Activated CD4-positive, alpha-beta memory T cell treated with anti-CD3 and anti-CD28 coated beads, Interleukin-2, amount 10 ng/mL, durations not matched to agents 7 days and 5 days (primary cell): ENCODE measurements around the gene WNT10A. TPM values are rescaled to one million over a fixed set of nuclear protein-coding genes. Genes with fewer than 3 reads are reported as not detected.

Experiments
- CTCF ChIA-PET: fragments of 350-600 bp; sonication (Branson Sonifier 250); formaldehyde crosslinking; loops from one replicate; lab custom pipeline; 2021; ENCODE audit warnings: antibody characterized with exemption, inconsistent platforms; lab: Charles Lee
- POLR2A ChIA-PET: fragments of 350-600 bp; sonication (Branson Sonifier 250); formaldehyde crosslinking; loops from one replicate; lab custom pipeline; 2021; ENCODE audit warnings: antibody characterized with exemption; lab: Charles Lee
- DNase-seq: peaks from one replicate; pipeline ENCODE4 v3.0.0-alpha.2; 2020
- H3K27ac Mint-ChIP-seq: one replicate; pipeline ENCODE4 v1.8.0; 2021; ENCODE audit warnings: mild to moderate bottlenecking, mixed read lengths
- H3K27me3 Mint-ChIP-seq: one replicate; pipeline ENCODE4 v1.8.0; 2021; ENCODE audit warnings: mixed read lengths
- H3K36me3 Mint-ChIP-seq: one replicate; pipeline ENCODE4 v1.8.0; 2021; ENCODE audit warnings: low read depth, mixed read lengths
- H3K4me1 Mint-ChIP-seq: one replicate; pipeline ENCODE4 v1.8.0; 2021; ENCODE audit warnings: mixed read lengths
- H3K4me3 Mint-ChIP-seq: one replicate; pipeline ENCODE4 v1.8.0; 2021; ENCODE audit warnings: mild to moderate bottlenecking, mixed read lengths
- H3K9me3 Mint-ChIP-seq: one replicate; pipeline ENCODE4 v1.8.0; 2021; ENCODE audit warnings: mixed read lengths
- total RNA-seq, 2 experiments: library from RNA; stranded (reverse); gene quantifications; one replicate each; pipeline ENCODE4 v1.2.3, GENCODE V29; 2021

The WNT10A gene
- total RNA-seq, 2 experiments from 2014 or later: 0.70 to 1.4 TPM

GRCh38 chr2:218850796-218851195, 29.9 kb upstream of the WNT10A start:
- no peak for DNase-seq
- Mint-ChIP-seq H3K4me1 (no peaks in the 10 kb centered on the region), H3K4me3 (no peak overlapping the region), H3K27ac (no peak overlapping the region), H3K27me3 (peaks cover 33% of the 10 kb centered on the region), H3K36me3 (no peaks in the 10 kb centered on the region), H3K9me3 (no peaks in the 10 kb centered on the region)
- POLR2A ChIA-PET: no interaction called here
- CTCF ChIA-PET: interaction anchor here (0.8 to 3.2 kb wide), 8 partner anchors 47 to 192 kb away, joined by 3 to 39 read pairs (median 4); partner anchors contain the start of genes BCS1L and ZNF142

DNA sequence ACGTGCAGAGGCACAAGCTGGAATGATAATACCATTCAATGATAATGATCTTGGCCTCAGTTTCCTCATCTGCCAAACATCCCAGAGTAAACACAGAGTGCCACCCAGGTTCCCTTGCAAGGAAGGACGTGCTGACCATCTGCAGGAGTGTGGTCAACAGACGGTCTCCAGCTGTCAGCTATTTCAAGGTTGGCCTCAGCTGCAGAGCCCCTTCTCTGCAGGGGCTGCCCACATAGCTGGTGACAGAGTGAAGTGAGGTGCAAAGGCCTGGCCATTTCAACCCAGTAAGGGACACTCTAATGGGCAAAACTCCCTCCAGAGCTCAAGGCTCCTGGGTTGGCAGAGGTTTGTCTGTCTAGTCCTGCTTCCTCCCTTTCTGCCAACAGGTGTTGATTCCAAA, 29.4 kb upstream of the WNT10A start:
- H3K36me3 Mint-ChIP-seq: no peaks in the 10 kb centered on the region
- peaks cover 38% of the 10 kb centered on the region for H3K27me3 Mint-ChIP-seq
- ChIA-PET POLR2A (interaction anchor here (0.6 kb wide), 1 partner anchor 253 kb away, joined by 3 read pairs; no protein-coding TSS in a partner anchor), CTCF (interaction anchor here (0.9 to 3.2 kb wide), 5 partner anchors 47 to 192 kb away, joined by 4 to 39 read pairs (median 7); partner anchors contain the start of genes BCS1L and ZNF142)
- no peak for DNase-seq
- H3K4me3 Mint-ChIP-seq: no peak overlapping the region
- H3K4me1 Mint-ChIP-seq: no peaks in the 10 kb centered on the region
- no peak overlapping the region for H3K27ac Mint-ChIP-seq
- H3K9me3 Mint-ChIP-seq: no peaks in the 10 kb centered on the region

- Mint-ChIP-seq H3K27me3 (peaks cover 55% of the 10 kb centered on the region), H3K36me3 (no peaks in the 10 kb centered on the region), H3K4me3 (no peak overlapping the region), H3K9me3 (no peaks in the 10 kb centered on the region), H3K4me1 (no peaks in the 10 kb centered on the region), H3K27ac (no peak overlapping the region)
- ChIA-PET POLR2A (interaction anchor here (1.5 kb wide), 1 partner anchor 45 kb away, joined by 5 read pairs; no protein-coding TSS in a partner anchor), CTCF (interaction anchor here (0.6 to 3.2 kb wide), 14 partner anchors 10 to 306 kb away, joined by 3 to 39 read pairs (median 4); partner anchors contain the start of genes BCS1L and ZNF142)
- DNase-seq: peak; percentile 65
These were observed 27.6 kb upstream of the WNT10A start for GRCh38 chr2:218852911-218853667.

DNA sequence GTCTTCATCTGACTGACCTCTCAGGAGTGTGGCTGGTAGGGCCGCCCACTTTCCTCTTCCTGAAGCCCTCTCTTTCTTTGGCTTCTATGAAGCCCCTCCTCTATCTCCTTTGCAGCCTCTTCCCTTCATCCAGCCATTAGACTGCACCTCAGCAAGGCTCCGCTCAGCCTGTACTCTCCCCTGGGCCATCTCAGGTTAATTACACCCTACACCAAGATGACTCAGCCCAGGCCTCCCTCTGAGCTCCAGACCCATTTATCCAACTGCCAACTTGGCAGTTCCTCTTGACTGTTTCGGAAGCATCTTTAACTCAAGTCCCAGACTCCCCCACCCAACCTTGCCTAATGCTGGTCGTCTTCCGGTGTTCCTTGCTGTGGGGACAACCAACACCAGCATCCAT, 26.9 kb upstream of the WNT10A start:
- CTCF ChIA-PET: interaction anchor here (0.6 to 3.0 kb wide), 3 partner anchors 9 to 123 kb away, joined by 3 to 16 read pairs (median 4); no protein-coding TSS in a partner anchor
- DNase-seq: no peak
- H3K27ac Mint-ChIP-seq: no peak overlapping the region
- H3K9me3 Mint-ChIP-seq: no peaks in the 10 kb centered on the region
- H3K36me3 Mint-ChIP-seq: no peaks in the 10 kb centered on the region
- POLR2A ChIA-PET: interaction anchor here (1.5 kb wide), 1 partner anchor 44 kb away, joined by 5 read pairs; no protein-coding TSS in a partner anchor
- H3K27me3 Mint-ChIP-seq: peaks cover 62% of the 10 kb centered on the region
- no peak overlapping the region for H3K4me3 Mint-ChIP-seq
- H3K4me1 Mint-ChIP-seq: no peaks in the 10 kb centered on the region

DNA sequence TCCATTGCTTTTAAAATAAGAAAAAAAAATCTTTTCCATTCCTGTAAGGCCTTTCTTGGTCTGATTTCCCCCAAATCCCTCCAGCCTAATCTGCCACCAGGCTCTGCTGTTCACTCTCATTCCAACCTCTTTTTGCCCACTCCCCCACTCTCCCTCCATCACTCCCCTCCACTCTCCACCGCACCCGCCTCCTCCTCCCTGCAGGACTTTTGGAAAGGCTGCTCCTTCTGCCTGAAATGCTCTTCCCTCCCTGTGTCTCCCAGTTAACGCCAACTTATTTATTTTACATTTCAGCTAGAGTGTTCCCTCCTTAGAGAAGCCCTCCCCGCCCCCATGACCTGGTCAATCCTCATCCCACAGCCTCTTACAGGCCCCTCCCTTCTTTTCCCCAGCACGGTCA, 25.8 kb upstream of the WNT10A start:
- ChIA-PET POLR2A (no interaction called here), CTCF (interaction anchor here (0.8 to 3.0 kb wide), 3 partner anchors 22 to 127 kb away, joined by 3 to 16 read pairs (median 3); no protein-coding TSS in a partner anchor)
- Mint-ChIP-seq H3K36me3 (no peaks in the 10 kb centered on the region), H3K4me1 (no peaks in the 10 kb centered on the region), H3K4me3 (no peak overlapping the region), H3K27ac (no peak overlapping the region), H3K9me3 (no peaks in the 10 kb centered on the region), H3K27me3 (peaks cover 67% of the 10 kb centered on the region)
- DNase-seq: no peak

DNA sequence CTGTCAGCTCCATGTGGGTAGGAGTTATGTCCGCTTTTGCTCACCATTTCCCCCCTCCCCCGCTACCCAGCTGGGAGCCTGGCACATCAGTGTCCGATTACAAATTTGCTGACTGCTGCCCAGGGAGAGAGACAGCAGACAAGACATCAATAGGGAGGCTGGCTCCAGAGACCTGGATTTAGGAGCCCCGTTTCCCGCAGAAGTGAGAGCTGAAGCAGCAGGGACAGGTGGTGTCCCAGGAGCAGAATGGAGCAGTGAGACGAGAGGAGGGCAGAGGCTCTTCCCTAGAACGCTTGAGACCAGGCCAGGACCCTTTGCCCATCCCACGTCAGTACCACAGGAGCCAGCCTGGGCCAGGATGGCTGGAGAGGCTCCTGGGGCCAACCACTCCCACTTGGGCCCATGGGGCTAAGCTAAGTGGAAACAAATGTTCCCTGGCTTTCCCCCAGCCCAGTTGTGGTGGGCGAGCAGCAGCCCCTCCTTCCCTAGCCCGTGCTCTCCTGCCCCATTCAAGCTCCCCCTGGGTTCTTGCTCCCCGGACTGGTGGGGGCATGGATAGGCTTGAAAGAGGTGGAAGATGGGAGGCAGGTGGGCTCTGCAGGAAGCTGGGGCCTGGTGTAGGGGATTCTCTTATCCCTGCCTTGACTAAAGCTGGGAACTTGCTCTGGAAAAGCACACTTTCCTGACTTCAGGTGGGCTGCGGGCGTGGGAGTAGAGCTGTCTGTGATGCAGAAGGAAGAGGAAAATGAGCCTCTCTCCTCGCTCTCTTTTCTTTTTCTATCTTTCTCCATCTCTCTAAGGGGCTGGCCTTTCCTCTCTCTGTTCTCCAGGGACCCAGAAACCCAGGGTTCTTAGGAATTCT, 25.1 kb upstream of the WNT10A start:
- no peak for DNase-seq
- ChIA-PET CTCF (interaction anchor here (0.8 to 3.0 kb wide), 2 partner anchors 21 to 42 kb away, joined by 3 to 16 read pairs; no protein-coding TSS in a partner anchor), POLR2A (no interaction called here)
- Mint-ChIP-seq H3K4me3 (no peak overlapping the region), H3K9me3 (no peaks in the 10 kb centered on the region), H3K27ac (no peak overlapping the region), H3K27me3 (peaks cover 74% of the 10 kb centered on the region), H3K4me1 (peaks cover 5% of the 10 kb centered on the region), H3K36me3 (no peaks in the 10 kb centered on the region)

- Mint-ChIP-seq H3K36me3 (no peaks in the 10 kb centered on the region), H3K27ac (no peak overlapping the region), H3K4me3 (no peak overlapping the region), H3K4me1 (peaks cover 5% of the 10 kb centered on the region), H3K9me3 (no peaks in the 10 kb centered on the region), H3K27me3 (peaks cover 80% of the 10 kb centered on the region)
- DNase-seq: no peak
- POLR2A ChIA-PET: no interaction called here
- CTCF ChIA-PET: no interaction called here
These were observed 24.3 kb upstream of the WNT10A start for GRCh38 chr2:218856167-218856895.

- Mint-ChIP-seq H3K27ac (no peak overlapping the region), H3K4me1 (peaks cover 5% of the 10 kb centered on the region), H3K9me3 (no peaks in the 10 kb centered on the region), H3K27me3 (peaks cover 85% of the 10 kb centered on the region), H3K36me3 (no peaks in the 10 kb centered on the region), H3K4me3 (no peak overlapping the region)
- ChIA-PET CTCF (interaction anchor here (0.7 kb wide), 1 partner anchor 9 kb away, joined by 3 read pairs; no protein-coding TSS in a partner anchor), POLR2A (no interaction called here)
- no peak for DNase-seq
These were observed 23.8 kb upstream of the WNT10A start for GRCh38 chr2:218856896-218857243.

- Mint-ChIP-seq H3K27me3 (peaks cover 88% of the 10 kb centered on the region), H3K4me3 (no peak overlapping the region), H3K36me3 (no peaks in the 10 kb centered on the region), H3K27ac (no peak overlapping the region), H3K9me3 (no peaks in the 10 kb centered on the region), H3K4me1 (peaks cover 5% of the 10 kb centered on the region)
- CTCF ChIA-PET: interaction anchor here (0.7 to 1.4 kb wide), 3 partner anchors 9 to 41 kb away, joined by 3 to 8 read pairs (median 6); no protein-coding TSS in a partner anchor
- POLR2A ChIA-PET: no interaction called here
- no peak for DNase-seq
These were observed 23.1 kb upstream of the WNT10A start for GRCh38 chr2:218857371-218858137.

DNA sequence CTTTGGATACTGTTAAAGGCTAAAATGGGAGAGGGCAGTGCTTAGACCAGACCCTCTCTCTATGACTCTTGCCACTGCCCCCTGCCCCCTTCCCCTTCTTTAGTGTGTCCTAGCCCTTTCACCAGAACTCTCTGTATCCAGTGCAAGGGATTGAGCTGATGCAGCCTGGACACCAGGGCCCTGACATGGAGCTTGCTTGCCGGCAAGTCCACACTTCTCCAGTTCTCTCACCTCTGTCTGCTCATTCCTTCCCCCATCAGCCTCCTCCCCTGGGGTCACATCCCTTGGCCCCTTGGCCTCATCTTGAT, 22.6 kb upstream of the WNT10A start:
- Mint-ChIP-seq H3K27me3 (peaks cover 86% of the 10 kb centered on the region), H3K4me1 (peaks cover 5% of the 10 kb centered on the region), H3K4me3 (no peak overlapping the region), H3K36me3 (no peaks in the 10 kb centered on the region), H3K9me3 (no peaks in the 10 kb centered on the region), H3K27ac (no peak overlapping the region)
- ChIA-PET POLR2A (no interaction called here), CTCF (interaction anchor here (0.9 to 1.4 kb wide), 3 partner anchors 10 to 40 kb away, joined by 4 to 8 read pairs (median 6); no protein-coding TSS in a partner anchor)
- DNase-seq: no peak

DNA sequence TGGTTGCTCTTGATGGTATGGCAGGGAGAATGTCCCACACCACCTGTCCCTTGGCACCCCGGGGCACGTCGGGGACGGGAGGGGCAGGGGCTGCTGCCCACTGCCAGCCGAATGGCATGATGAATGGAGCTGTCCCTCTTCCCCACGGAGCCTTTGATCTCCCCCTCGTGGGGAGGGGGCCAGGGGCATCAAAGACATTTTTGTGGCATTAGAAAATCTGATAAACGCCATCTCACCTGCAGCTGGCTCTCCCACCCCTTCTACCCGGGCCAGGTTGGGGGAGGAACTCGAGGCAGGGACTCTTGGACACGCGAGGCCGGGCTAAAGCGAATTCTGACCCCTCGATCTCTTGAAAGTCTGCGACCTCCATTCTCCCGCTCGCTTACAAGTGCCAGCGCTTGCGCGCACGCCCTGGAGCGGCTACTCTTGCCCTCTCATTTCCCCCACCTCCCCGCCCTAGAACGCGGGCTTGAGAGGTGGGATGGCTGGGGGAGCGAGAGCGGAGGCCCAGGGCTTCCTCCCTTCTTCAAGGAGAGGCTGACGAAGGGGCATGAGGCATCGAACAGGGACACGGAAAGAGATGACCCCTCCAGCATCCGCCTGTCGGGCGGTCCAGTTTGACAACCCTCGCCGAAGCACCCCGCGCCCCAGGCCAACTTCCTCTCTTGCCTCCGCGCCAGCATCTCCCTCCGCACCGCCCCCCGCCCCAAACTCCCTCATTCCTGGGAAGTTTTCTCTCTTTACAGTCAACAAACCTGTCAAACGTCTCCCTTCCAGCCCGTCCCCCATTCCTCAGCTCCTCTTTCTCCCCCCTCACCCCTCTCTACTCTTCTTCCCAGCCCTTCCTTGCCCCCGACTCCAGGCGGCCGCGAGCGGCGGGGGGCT, 21.7 kb upstream of the WNT10A start:
- H3K27ac Mint-ChIP-seq: no peak overlapping the region
- POLR2A ChIA-PET: no interaction called here
- H3K27me3 Mint-ChIP-seq: peaks cover 85% of the 10 kb centered on the region
- no peak overlapping the region for H3K4me3 Mint-ChIP-seq
- CTCF ChIA-PET: interaction anchor here (0.9 to 1.4 kb wide), 3 partner anchors 11 to 39 kb away, joined by 4 to 8 read pairs (median 6); no protein-coding TSS in a partner anchor
- DNase-seq: no peak
- no peaks in the 10 kb centered on the region for H3K36me3 Mint-ChIP-seq
- no peaks in the 10 kb centered on the region for H3K9me3 Mint-ChIP-seq
- H3K4me1 Mint-ChIP-seq: peaks cover 5% of the 10 kb centered on the region
